Thoracic aorta (tissue), 2 donors: ENCODE data around the gene SSC5D. TPM values are rescaled to one million over a fixed set of nuclear protein-coding genes. Genes with fewer than 3 reads are reported as not detected.

Experiments
- ATAC-seq: fragments of 150-250 bp; one replicate; pipeline ENCODE4 v1.8.0; 2017; ENCODE audit warnings: low read depth; ENCODE audit not compliant: insufficient number of reproducible peaks, low FRiP score
- DNase-seq: peaks from one replicate; pipeline ENCODE4 v3.0.0-alpha.2; 2020; ENCODE audit warnings: low spot score
- H3K27ac ChIP-seq, 2 donors: fragments of 200-600 bp; sonication (generic); 1 replicate in 1 of 2; 2 replicates in 1 of 2; pipeline ENCODE4 v1.5.1; 2016; ENCODE audit warnings: mild to moderate bottlenecking in 2 of 2, moderate library complexity in 2 of 2
- H3K27me3 ChIP-seq: fragments of 200-600 bp; sonication (generic); replicated peaks from 2 replicates; pipeline ENCODE4 v1.6.0; 2016; ENCODE audit warnings: mild to moderate bottlenecking; ENCODE audit not compliant: insufficient read depth
- H3K36me3 ChIP-seq: fragments of 200-600 bp; sonication (generic); one replicate; pipeline ENCODE4 v1.5.1; 2016
- H3K4me1 ChIP-seq, 2 donors: fragments of 200-600 bp; sonication (generic); 1 replicate in 1 of 2; 2 replicates in 1 of 2; pipeline versions ENCODE4 v1.5.1 to v1.6.0; 2016; ENCODE audit warnings: low read depth in 2 of 2, mild to moderate bottlenecking in 1 of 2; ENCODE audit not compliant: control insufficient read depth in 1 of 2
- H3K4me3 ChIP-seq: fragments of 200-600 bp; sonication (generic); 2 replicates; pipeline ENCODE4 v1.5.1; 2016; ENCODE audit warnings: mild to moderate bottlenecking
- H3K9me3 ChIP-seq: fragments of 200-600 bp; sonication (generic); 2 replicates; pipeline ENCODE4 v1.5.1; 2016
- total RNA-seq, 2 donors: library from RNA; depleted of rRNA; stranded (reverse); fragments of >200 nt; gene quantifications; one replicate each; pipeline versions ENCODE4 v1.1.0 to v1.2.3, GENCODE V29; 2016
- TF ChIP-seq, protein P1 (sequence below): fragments of 200-600 bp; sonication (generic); IDR thresholded peaks from one replicate; pipeline ENCODE4 v1.5.1; 2019; ENCODE audit warnings: antibody characterized with exemption

The SSC5D gene
- total RNA-seq, 2 donors from 2014 or later: 4.3 to 58.3 TPM

DNA sequence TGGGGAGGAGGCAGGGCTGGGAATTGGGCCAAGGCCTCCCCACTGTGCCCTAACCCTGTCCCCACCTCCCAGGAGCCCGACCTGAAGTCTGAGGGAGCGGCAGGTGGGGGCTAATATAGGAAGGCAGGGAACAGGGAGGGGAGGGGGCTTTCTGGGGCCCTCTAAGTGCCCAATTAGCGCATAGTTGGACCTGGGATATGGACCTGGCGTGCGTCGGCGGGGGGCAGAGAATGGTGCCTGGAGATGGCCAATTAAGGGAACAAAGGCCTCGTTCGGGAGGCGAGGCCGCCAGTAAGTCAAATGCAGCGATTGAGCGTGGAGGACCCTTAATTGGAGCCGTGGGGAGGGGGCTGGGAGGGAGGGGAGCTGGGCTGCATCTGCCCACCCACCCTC is 23.6 kb upstream of the SSC5D start, which contains the start of gene C19orf85:
Gene C19orf85 (minus strand): TSS at position 90 of the 393 bp plus-strand sequence. CDS start 197 bp downstream, outside the sequence.
- H3K9me3 ChIP-seq: no peaks in the 10 kb centered on the region
- no peaks in the 10 kb centered on the region for H3K27me3 ChIP-seq
- TF ChIP-seq, protein P1, sequence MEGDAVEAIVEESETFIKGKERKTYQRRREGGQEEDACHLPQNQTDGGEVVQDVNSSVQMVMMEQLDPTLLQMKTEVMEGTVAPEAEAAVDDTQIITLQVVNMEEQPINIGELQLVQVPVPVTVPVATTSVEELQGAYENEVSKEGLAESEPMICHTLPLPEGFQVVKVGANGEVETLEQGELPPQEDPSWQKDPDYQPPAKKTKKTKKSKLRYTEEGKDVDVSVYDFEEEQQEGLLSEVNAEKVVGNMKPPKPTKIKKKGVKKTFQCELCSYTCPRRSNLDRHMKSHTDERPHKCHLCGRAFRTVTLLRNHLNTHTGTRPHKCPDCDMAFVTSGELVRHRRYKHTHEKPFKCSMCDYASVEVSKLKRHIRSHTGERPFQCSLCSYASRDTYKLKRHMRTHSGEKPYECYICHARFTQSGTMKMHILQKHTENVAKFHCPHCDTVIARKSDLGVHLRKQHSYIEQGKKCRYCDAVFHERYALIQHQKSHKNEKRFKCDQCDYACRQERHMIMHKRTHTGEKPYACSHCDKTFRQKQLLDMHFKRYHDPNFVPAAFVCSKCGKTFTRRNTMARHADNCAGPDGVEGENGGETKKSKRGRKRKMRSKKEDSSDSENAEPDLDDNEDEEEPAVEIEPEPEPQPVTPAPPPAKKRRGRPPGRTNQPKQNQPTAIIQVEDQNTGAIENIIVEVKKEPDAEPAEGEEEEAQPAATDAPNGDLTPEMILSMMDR: no peak
- H3K4me3 ChIP-seq: no peak within 1 kb of the TSS
- H3K4me1 ChIP-seq: peaks cover 4 to 28% of the 10 kb centered on the region in 2 donors
- ATAC-seq (no peak), DNase-seq (no peak)
- H3K36me3 ChIP-seq: no peaks in the 10 kb centered on the region
- no peak within 1 kb of the TSS for H3K27ac ChIP-seq

DNA sequence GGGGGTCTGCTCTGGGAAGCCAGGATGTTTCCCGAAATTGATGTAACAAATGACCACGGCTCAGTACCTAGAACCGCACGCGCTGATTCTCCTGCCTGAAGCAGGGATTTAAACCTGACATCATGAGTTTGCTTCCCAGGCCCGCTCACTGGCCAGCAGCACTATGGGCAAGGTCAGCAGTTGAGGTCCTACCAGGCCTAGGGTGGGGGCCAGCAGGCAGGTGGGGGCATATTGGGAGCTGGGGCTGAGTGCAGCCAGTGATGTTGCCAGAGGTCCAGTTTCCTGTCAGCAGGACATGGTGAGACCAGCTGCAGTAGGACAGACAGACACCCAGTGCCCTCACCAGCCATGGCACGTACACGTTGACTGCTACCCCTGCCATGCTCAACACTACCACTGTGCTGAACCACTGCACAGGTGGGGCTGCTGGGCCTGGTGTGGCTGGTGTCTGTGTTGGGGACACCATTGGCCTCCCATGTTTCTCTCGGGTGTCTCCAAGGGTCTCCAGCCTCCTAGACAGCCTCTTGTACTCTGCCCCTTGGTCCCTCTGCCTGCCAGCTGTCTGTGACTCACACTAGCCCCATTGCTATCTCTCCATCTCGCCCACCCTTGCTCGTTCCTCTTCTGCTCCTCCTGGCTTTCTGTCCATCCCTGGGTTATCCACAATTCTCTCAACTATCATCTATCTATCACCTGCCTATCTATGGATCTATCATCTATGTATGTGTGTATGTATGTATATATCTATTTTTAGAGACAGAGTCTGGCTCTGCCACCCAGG is 22.6 kb upstream of the SSC5D start:
- H3K27me3 ChIP-seq: no peaks in the 10 kb centered on the region
- no peaks in the 10 kb centered on the region for H3K36me3 ChIP-seq
- peaks cover 1 to 19% of the 10 kb centered on the region in 2 donors for H3K4me1 ChIP-seq
- no peak for ATAC-seq
- DNase-seq: no peak
- no peak overlapping the region for H3K4me3 ChIP-seq
- H3K9me3 ChIP-seq: no peaks in the 10 kb centered on the region
- TF ChIP-seq, protein P1: no peak
- no peak overlapping the region for H3K27ac ChIP-seq

DNA sequence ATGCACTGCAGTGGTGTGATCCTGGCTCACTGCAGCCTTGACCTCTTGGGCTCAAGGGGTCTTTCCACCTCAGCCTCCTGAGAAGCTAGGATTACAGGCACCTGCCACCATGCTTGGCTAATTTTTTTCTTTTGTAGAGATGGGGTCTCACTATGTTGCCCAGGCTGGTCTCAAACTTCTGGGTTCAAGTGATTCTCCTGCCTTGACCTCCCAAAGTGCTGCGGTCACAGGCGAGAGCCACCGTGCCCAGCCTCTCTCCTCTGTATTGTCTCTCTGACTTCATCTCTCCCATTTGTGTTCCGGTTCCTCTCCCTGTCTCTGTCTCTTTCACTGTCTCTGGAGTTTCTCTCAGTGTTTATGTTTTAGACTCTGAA is 22.0 kb upstream of the SSC5D start:
- H3K9me3 ChIP-seq: no peaks in the 10 kb centered on the region
- no peak for DNase-seq
- H3K27me3 ChIP-seq: no peaks in the 10 kb centered on the region
- H3K36me3 ChIP-seq: no peaks in the 10 kb centered on the region
- H3K4me1 ChIP-seq: peaks cover 0 to 17% of the 10 kb centered on the region in 2 donors
- ATAC-seq: no peak
- H3K27ac ChIP-seq: no peak overlapping the region
- H3K4me3 ChIP-seq: no peak overlapping the region
- TF ChIP-seq, protein P1: no peak

DNA sequence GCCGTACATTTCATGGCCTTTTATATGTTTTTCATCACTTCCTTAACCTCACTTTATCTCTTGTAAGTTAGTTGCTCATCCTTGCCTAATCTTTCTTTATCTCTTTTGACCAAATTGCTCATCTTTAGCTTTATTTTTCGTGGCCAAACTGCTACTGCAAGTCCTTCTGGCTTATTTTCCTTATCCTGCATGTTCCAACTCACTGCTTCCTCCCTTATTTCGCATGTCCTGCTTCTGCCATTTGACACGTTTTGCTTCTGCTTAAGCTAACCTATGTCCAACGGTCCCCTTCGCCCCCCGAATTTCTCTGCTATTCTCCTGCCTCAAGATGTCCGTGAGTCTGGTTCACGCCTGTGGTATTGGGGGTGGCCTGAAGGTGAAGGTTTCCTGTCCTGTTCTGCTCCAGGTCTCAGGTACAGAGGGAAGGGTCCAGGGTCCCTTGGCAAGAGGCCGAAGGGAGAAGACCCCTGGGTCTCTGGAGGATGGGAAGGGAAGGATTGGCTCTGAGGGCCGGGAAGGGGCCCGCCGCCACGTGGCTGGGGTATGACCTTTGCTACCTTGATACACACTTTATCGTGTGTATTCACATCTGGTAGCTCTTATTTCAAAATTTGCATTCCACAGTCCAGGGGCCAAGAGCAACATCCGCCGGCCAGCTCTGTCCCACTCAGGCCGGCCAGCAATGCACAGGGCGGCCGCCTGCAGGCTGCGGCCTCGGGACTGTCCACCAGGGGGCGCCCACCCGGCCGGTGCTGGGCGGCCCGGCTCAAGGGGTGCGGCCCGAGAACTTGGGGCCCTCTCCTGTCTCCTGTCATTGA is 20.8 kb upstream of the SSC5D start:
- H3K4me1 ChIP-seq: peaks cover 0 to 12% of the 10 kb centered on the region in 2 donors
- peak; percentile 67 for ATAC-seq
- H3K36me3 ChIP-seq: no peaks in the 10 kb centered on the region
- H3K9me3 ChIP-seq: no peaks in the 10 kb centered on the region
- no peaks in the 10 kb centered on the region for H3K27me3 ChIP-seq
- TF ChIP-seq, protein P1: peak; percentile 99
- H3K4me3 ChIP-seq: no peak overlapping the region
- H3K27ac ChIP-seq: no peak overlapping the region
- no peak for DNase-seq

DNA sequence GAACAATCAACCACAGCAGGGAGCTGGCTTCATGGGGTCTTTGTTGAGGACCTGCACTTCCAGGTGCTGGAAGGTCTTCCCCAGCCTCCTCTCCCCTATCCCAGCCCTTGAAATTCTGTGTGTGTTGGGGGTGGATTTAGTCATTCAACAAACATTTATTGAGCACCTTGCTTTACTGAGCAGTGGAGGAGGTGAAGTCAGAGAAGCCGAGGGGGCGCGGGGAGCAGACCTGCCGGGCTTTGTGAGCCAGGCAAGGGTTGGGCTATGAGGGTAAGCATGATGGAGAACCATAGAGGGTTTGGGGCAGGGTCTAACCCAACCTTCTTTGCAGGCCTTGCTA is 20.2 kb upstream of the SSC5D start:
- TF ChIP-seq, protein P1: peak; percentile 5
- no peak for ATAC-seq

More for the DNA sequence above, 20.2 kb upstream of the SSC5D start:
- H3K36me3 ChIP-seq: no peaks in the 10 kb centered on the region
- H3K27ac ChIP-seq: no peak overlapping the region
- peaks cover 0 to 11% of the 10 kb centered on the region in 2 donors for H3K4me1 ChIP-seq
- DNase-seq: no peak
- no peak overlapping the region for H3K4me3 ChIP-seq
- H3K27me3 ChIP-seq: no peaks in the 10 kb centered on the region
- H3K9me3 ChIP-seq: no peaks in the 10 kb centered on the region
